Ascending aorta (tissue), 2 donors: Measurements from ENCODE around the gene IL22RA2. TPM values are rescaled to one million over a fixed set of nuclear protein-coding genes. Genes with fewer than 3 reads are reported as not detected.
"Not testable (repeated sequence)": the region's sequence is repeated elsewhere in the genome, so short reads cannot be mapped to it uniquely, and the experiment has no call there.

Source experiments
- DNase-seq, 2 donors: peaks; one replicate each; pipeline ENCODE4 v3.0.0-alpha.2; 2019; ENCODE audit warnings: low spot score in 2 of 2
- H3K27ac ChIP-seq, 2 donors: fragments of 200-600 bp; sonication (generic); one replicate each; pipeline ENCODE4 v1.5.1; 2016 to 2017; ENCODE audit warnings: mild to moderate bottlenecking in 1 of 2
- H3K27me3 ChIP-seq: fragments of 200-600 bp; sonication (generic); one replicate; pipeline ENCODE4 v1.5.1; 2017
- H3K36me3 ChIP-seq, 2 donors: fragments of 200-600 bp; sonication (generic); one replicate each; pipeline ENCODE4 v1.5.1; 2016
- H3K4me1 ChIP-seq, 2 donors: fragments of 200-600 bp; sonication (generic); one replicate each; pipeline ENCODE4 v1.5.1; 2016 to 2017; ENCODE audit warnings: mild to moderate bottlenecking in 1 of 2
- H3K4me3 ChIP-seq, 2 donors: fragments of 200-600 bp; sonication (generic); one replicate each; pipeline ENCODE4 v1.5.1; 2016 to 2017; ENCODE audit warnings: mild to moderate bottlenecking in 1 of 2
- H3K9me3 ChIP-seq, 2 donors: fragments of 200-600 bp; sonication (generic); one replicate each; pipeline ENCODE4 v1.5.1; 2016
- intact Hi-C: fragments of 100-400 bp; cut with DNase I; formaldehyde crosslinking; loops from one replicate; pipeline ENCODE4 v1.15.1; 2023
- total RNA-seq: library from RNA; depleted of rRNA; stranded (reverse); fragments of >200 nt; gene quantifications from one replicate; pipeline ENCODE4 v1.1.0, GENCODE V29; 2016
- TF ChIP-seq, protein P1 (sequence below), 3 experiments: fragments of 200-600 bp in 2 of 3; fragments of 450-650 bp in 1 of 3; sonication (generic) in 2 of 3; IDR thresholded peaks; one replicate each; pipeline ENCODE4 v1.5.1; 2016 to 2019; ENCODE audit warnings: antibody characterized with exemption in 3 of 3, mild to moderate bottlenecking in 1 of 3, moderate library complexity in 1 of 3

The IL22RA2 gene
- total RNA-seq, 1 donor from 2014 or later = not detected

GRCh38 chr6:137213813-137214212, 40.4 kb upstream of the IL22RA2 start:
- H3K36me3 ChIP-seq = no peaks in the 10 kb centered on the region
- no peak for DNase-seq
- intact Hi-C loops = loop anchor here (10.0 kb wide), 2 partner anchors 929 to 1719 kb away; partner anchors contain the start of genes AHI1 and BCLAF1
- peaks cover 8 to 56% of the 10 kb centered on the region in 2 donors for H3K4me1 ChIP-seq
- TF ChIP-seq, protein P1, sequence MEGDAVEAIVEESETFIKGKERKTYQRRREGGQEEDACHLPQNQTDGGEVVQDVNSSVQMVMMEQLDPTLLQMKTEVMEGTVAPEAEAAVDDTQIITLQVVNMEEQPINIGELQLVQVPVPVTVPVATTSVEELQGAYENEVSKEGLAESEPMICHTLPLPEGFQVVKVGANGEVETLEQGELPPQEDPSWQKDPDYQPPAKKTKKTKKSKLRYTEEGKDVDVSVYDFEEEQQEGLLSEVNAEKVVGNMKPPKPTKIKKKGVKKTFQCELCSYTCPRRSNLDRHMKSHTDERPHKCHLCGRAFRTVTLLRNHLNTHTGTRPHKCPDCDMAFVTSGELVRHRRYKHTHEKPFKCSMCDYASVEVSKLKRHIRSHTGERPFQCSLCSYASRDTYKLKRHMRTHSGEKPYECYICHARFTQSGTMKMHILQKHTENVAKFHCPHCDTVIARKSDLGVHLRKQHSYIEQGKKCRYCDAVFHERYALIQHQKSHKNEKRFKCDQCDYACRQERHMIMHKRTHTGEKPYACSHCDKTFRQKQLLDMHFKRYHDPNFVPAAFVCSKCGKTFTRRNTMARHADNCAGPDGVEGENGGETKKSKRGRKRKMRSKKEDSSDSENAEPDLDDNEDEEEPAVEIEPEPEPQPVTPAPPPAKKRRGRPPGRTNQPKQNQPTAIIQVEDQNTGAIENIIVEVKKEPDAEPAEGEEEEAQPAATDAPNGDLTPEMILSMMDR (IDR thresholded peaks at IDR 0.05) = no peak
- H3K4me3 ChIP-seq = peak overlapping the region; percentile 3 to 93
- no peaks in the 10 kb centered on the region for H3K27me3 ChIP-seq
- H3K27ac ChIP-seq = peak overlapping the region; percentile 4 to 17
- no peaks in the 10 kb centered on the region for H3K9me3 ChIP-seq

DNA sequence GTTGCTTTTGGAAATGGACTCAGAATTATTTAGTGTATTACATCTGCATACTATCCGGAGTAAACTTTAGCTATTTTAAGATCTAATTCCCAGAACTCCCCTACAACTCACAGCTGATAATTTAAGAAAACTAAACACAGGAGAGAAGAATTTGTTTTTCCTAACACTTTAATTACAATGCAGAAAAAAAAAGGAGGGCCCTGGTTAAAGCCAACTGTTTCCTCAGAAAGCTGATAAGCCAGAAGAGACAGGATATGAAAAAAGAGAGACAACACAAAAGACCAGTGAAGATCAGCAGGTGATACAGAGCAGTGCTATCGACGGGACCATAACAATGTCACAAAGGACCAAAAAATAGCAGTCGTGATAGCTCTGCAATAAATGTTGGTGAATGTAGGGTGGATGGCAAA, 39.9 kb upstream of the IL22RA2 start:
- Histone ChIP-seq H3K27me3 (no peaks in the 10 kb centered on the region), H3K4me1 (peaks cover 8 to 56% of the 10 kb centered on the region in 2 donors), H3K36me3 (no peaks in the 10 kb centered on the region), H3K4me3 (peak overlapping the region; percentile 3 to 93), H3K9me3 (no peaks in the 10 kb centered on the region), H3K27ac (peak overlapping the region; percentile 4 to 17)
- TF ChIP-seq, protein P1 (IDR thresholded peaks at IDR 0.05) = no peak
- no peak for DNase-seq
- intact Hi-C loops = loop anchor here (10.0 kb wide), 2 partner anchors 929 to 1719 kb away; partner anchors contain the start of genes AHI1 and BCLAF1

DNA sequence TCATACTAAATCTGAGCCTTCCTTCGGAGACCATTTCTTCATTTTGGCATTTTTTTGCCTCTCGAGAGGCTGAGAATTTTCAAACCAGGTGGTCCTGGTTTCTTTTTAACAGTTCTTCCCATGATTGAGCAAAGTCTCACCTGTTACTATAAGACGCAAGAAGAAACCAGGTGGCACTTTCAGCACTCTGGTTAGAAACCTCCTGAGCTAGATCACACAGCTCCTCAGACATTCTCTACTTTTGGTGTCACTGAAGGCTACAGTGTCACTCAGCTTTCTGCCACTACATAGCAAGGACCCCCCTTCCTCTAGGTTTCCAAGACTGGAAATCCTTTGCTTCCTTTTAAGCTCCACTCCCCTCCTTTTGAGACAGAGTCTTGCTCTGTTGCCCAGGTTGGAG, 38.5 kb upstream of the IL22RA2 start:
- Histone ChIP-seq H3K4me1 (peaks cover 8 to 57% of the 10 kb centered on the region in 2 donors), H3K27me3 (no peaks in the 10 kb centered on the region), H3K27ac (peak overlapping the region in 1 of 2 donors; percentile 4), H3K36me3 (peaks cover 0 to 5% of the 10 kb centered on the region in 2 donors), H3K9me3 (no peaks in the 10 kb centered on the region), H3K4me3 (no peak overlapping the region)
- TF ChIP-seq, protein P1 (IDR thresholded peaks at IDR 0.05) = no peak
- DNase-seq = no peak
- intact Hi-C loops = loop anchor here (10.0 kb wide), 2 partner anchors 927 to 1717 kb away; partner anchors contain the start of genes AHI1 and BCLAF1

GRCh38 chr6:137210903-137211302, 37.5 kb upstream of the IL22RA2 start:
- H3K36me3 ChIP-seq = peaks cover 0 to 12% of the 10 kb centered on the region in 2 donors
- no peaks in the 10 kb centered on the region for H3K27me3 ChIP-seq
- intact Hi-C loops = loop anchor here (10.0 kb wide), 2 partner anchors 926 to 1716 kb away; partner anchors contain the start of genes AHI1 and BCLAF1
- no peak for DNase-seq
- H3K4me1 ChIP-seq = peaks cover 8 to 61% of the 10 kb centered on the region in 2 donors
- no peaks in the 10 kb centered on the region for H3K9me3 ChIP-seq
- H3K27ac ChIP-seq = peak overlapping the region; percentile 7 to 13
- no peak overlapping the region for H3K4me3 ChIP-seq
- TF ChIP-seq, protein P1 (IDR thresholded peaks at IDR 0.05) = no peak

DNA sequence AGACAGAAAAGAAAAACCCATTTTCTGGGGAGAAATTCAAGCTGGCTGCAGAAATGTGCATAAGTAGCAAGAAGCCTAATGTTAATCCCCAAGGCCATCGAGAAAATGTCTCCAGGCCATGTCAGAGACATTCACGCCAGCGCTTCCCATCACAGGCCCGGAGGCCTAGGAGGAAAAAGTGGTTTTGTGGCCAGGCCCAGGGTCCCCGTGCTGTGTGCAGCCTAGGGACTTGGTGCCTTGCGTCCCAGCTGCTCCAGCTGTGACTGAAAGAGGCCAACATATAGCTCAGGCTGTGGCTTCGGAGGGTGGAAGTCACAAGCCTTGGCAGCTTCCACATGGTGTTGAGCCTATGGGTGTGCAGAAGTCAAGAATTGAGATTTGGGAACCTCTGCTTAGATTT, 34.8 kb upstream of the IL22RA2 start:
- no peak for DNase-seq
- TF ChIP-seq, protein P1 (IDR thresholded peaks at IDR 0.05) = no peak
- Histone ChIP-seq H3K27ac (no peak overlapping the region), H3K36me3 (peaks cover 14 to 38% of the 10 kb centered on the region in 2 donors), H3K4me3 (no peak overlapping the region), H3K27me3 (no peaks in the 10 kb centered on the region), H3K9me3 (no peaks in the 10 kb centered on the region), H3K4me1 (peaks cover 4 to 38% of the 10 kb centered on the region in 2 donors)
- intact Hi-C loops = no loop called here

GRCh38 chr6:137207457-137207856, 34.0 kb upstream of the IL22RA2 start:
- H3K4me3 ChIP-seq, H3K27me3 ChIP-seq, H3K27ac ChIP-seq, intact Hi-C loops, DNase-seq, H3K9me3 ChIP-seq: not testable (repeated sequence)
- H3K36me3 ChIP-seq = peaks cover 22 to 46% of the 10 kb centered on the region in 2 donors
- H3K4me1 ChIP-seq = peaks cover 4 to 32% of the 10 kb centered on the region in 2 donors
